ENCODE measurements around the gene KCNQ1. TPM values are rescaled to one million over a fixed set of nuclear protein-coding genes. Genes with fewer than 3 reads are reported as not detected.

Gene KCNQ1
- total RNA-seq, 3 donors from 2014 or later (not counting 1 experiment from before 2014, with no cell fraction given), result 1.9 to 7.8 (median 3.3) TPM

DNA sequence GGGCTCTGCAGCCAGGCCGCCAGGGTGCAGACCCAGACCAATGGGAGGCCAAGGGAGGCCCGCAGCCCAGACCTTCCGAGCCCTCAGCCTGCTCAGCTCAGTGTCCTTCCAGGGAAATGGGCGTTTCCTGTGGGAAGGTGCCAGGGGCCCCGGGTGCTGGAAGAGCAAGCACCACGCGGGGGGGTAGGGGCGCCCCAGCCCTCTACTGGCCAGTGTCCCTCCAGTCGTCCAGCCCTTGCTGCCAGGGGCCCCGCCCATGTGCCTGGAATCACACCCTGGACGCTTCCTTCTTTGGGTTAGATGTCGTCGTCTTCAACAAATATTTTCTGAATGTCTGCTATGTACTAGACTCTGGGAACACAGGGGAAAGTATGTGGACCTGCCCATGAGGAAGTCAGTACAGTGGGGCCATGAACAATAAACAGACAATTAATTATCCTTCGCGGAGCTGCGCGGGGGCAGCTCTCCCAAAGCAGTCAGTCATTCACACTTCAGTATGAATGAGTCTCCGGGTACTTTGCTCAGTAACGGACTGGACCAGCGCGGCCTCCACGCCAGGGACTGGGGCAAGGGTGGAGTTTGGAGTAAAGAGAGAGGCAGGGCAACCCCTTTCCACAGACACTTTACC, 380.6 kb downstream of the KCNQ1 start:
- Histone ChIP-seq H3K27ac (ENCODE audit: low read length) (no peak overlapping the region), H3K9me3 (ENCODE audit: control insufficient read depth, insufficient read depth, low read length) (peaks cover 6% of the 10 kb centered on the region), H3K27me3 (ENCODE audit: control insufficient read depth, insufficient read depth, low read length) (no peaks in the 10 kb centered on the region), H3K36me3 (ENCODE audit: control insufficient read depth, insufficient read depth, low read length) (no peaks in the 10 kb centered on the region), H3K4me3 (ENCODE audit: low read length) (no peak overlapping the region), H3K4me1 (ENCODE audit: control insufficient read depth, insufficient read depth, low read length) (peaks cover 26% of the 10 kb centered on the region)
- ATAC-seq, result no peak
- TF ChIP-seq, protein P1, sequence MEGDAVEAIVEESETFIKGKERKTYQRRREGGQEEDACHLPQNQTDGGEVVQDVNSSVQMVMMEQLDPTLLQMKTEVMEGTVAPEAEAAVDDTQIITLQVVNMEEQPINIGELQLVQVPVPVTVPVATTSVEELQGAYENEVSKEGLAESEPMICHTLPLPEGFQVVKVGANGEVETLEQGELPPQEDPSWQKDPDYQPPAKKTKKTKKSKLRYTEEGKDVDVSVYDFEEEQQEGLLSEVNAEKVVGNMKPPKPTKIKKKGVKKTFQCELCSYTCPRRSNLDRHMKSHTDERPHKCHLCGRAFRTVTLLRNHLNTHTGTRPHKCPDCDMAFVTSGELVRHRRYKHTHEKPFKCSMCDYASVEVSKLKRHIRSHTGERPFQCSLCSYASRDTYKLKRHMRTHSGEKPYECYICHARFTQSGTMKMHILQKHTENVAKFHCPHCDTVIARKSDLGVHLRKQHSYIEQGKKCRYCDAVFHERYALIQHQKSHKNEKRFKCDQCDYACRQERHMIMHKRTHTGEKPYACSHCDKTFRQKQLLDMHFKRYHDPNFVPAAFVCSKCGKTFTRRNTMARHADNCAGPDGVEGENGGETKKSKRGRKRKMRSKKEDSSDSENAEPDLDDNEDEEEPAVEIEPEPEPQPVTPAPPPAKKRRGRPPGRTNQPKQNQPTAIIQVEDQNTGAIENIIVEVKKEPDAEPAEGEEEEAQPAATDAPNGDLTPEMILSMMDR (IDR thresholded peaks at IDR 0.05), result no peak
- Mint-ChIP-seq H3K27ac (no peak overlapping the region), H3K27me3 (ENCODE audit: low read depth in 2 of 2) (peaks cover 41 to 49% of the 10 kb centered on the region in 2 donors), H3K36me3 (peaks cover 26% of the 10 kb centered on the region), H3K4me1 (peaks cover 0 to 11% of the 10 kb centered on the region in 2 donors), H3K9me3 (peaks cover 3 to 22% of the 10 kb centered on the region in 2 donors), H3K4me3 (no peak overlapping the region)
- no peak for DNase-seq
- WGBS (ENCODE audit: insufficient coverage), result 66% methylated on average over 18 of the region's 22 CpGs
- intact Hi-C loops (cut with micrococcal nuclease), result no loop called here

- 17% methylated on average over 29 of the region's 29 CpGs for WGBS (ENCODE audit: insufficient coverage)
- Histone ChIP-seq H3K4me1 (ENCODE audit: control insufficient read depth, insufficient read depth, low read length) (peaks cover 26% of the 10 kb centered on the region), H3K9me3 (ENCODE audit: control insufficient read depth, insufficient read depth, low read length) (peaks cover 6% of the 10 kb centered on the region)
These were observed 381.3 kb downstream of the KCNQ1 start for GRCh38 chr11:2825889-2826678.

DNA sequence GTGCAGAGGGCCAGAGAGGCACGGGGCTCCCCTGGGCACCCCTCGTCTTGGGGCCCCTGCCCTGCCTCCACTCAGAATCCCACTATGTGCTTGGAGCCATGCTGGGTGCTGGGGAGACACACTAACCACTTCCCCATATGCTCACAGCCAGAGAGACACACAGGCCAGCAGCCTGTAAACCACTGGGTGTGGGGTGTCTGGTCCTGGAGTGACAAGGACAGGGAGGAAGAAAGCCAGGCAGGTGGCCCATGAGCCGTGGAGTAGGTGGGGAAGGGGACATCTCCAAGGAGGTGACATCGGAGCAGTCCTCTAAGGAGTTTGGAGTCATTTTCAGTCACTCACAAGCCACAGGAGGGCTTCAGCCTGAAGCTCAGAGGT, 381.9 kb downstream of the KCNQ1 start:
- no peaks in the 10 kb centered on the region for H3K36me3 ChIP-seq (ENCODE audit: control insufficient read depth, insufficient read depth, low read length)
- no peak overlapping the region for H3K27ac Mint-ChIP-seq
- peaks cover 3 to 22% of the 10 kb centered on the region in 2 donors for H3K9me3 Mint-ChIP-seq
- H3K36me3 Mint-ChIP-seq, result peaks cover 26% of the 10 kb centered on the region
- intact Hi-C loops (cut with micrococcal nuclease), result no loop called here
- H3K27me3 Mint-ChIP-seq (ENCODE audit: low read depth in 2 of 2), result peaks cover 40 to 48% of the 10 kb centered on the region in 2 donors
- no peak overlapping the region for H3K4me3 ChIP-seq (ENCODE audit: low read length)
- peaks cover 26% of the 10 kb centered on the region for H3K4me1 ChIP-seq (ENCODE audit: control insufficient read depth, insufficient read depth, low read length)
- H3K9me3 ChIP-seq (ENCODE audit: control insufficient read depth, insufficient read depth, low read length), result peaks cover 6% of the 10 kb centered on the region
- ATAC-seq (peak in 1 of 3 donors; percentile 23), DNase-seq (no peak)
- no peak overlapping the region for H3K27ac ChIP-seq (ENCODE audit: low read length)
- H3K4me1 Mint-ChIP-seq, result peaks cover 0 to 11% of the 10 kb centered on the region in 2 donors
- WGBS (ENCODE audit: insufficient coverage), result 7% methylated on average over 4 of the region's 4 CpGs
- H3K27me3 ChIP-seq (ENCODE audit: control insufficient read depth, insufficient read depth, low read length), result no peaks in the 10 kb centered on the region
- TF ChIP-seq, protein P1 (IDR thresholded peaks at IDR 0.05), result no peak
- no peak overlapping the region for H3K4me3 Mint-ChIP-seq

More at GRCh38 chr11:2825889-2826678, 381.3 kb downstream of the KCNQ1 start:
- Mint-ChIP-seq H3K4me3 (no peak overlapping the region), H3K27ac (no peak overlapping the region), H3K36me3 (peaks cover 26% of the 10 kb centered on the region), H3K4me1 (peaks cover 0 to 11% of the 10 kb centered on the region in 2 donors), H3K27me3 (ENCODE audit: low read depth in 2 of 2) (peaks cover 41 to 49% of the 10 kb centered on the region in 2 donors), H3K9me3 (peaks cover 3 to 22% of the 10 kb centered on the region in 2 donors)
- DNase-seq (no peak), ATAC-seq (peak in 2 of 3 donors; percentile 37 to 46)
- no peak overlapping the region for H3K27ac ChIP-seq (ENCODE audit: low read length)
- H3K4me3 ChIP-seq (ENCODE audit: low read length), result no peak overlapping the region
- intact Hi-C loops (cut with micrococcal nuclease), result no loop called here
- H3K27me3 ChIP-seq (ENCODE audit: control insufficient read depth, insufficient read depth, low read length), result no peaks in the 10 kb centered on the region
- no peaks in the 10 kb centered on the region for H3K36me3 ChIP-seq (ENCODE audit: control insufficient read depth, insufficient read depth, low read length)
- TF ChIP-seq, protein P1 (IDR thresholded peaks at IDR 0.05), result no peak
